IMR-90 (cell line): ENCODE data around the gene BMX. TPM values are rescaled to one million over a fixed set of nuclear protein-coding genes. Genes with fewer than 3 reads are reported as not detected.

Experiments used
- ATAC-seq: fragments of 200-7000 bp; cut with Tn5 transposase; 2 replicates; pipeline ENCODE4 v1.9.1; 2020; ENCODE audit warnings: low read depth, mild to moderate bottlenecking, moderate library complexity
- Bru-seq: library from RNA; stranded (reverse); fragments of 400-500 nt; gene quantifications from one replicate; lab custom pipeline; 2021; lab: Mats Ljungman, UMichigan
- BruChase-seq, 2 experiments: library from RNA; stranded (reverse); fragments of 400-500 nt; gene quantifications; one replicate each; lab custom pipeline; 2021; lab: Mats Ljungman, UMichigan
- BruUV-seq: library from RNA; stranded (reverse); fragments of 400-500 nt; replicated peaks from 2 replicates; lab custom pipeline; 2021; lab: Mats Ljungman, UMichigan
- CTCF ChIA-PET: fragments of 300-600 bp; formaldehyde crosslinking; extraction: SDS; loops from one replicate; lab custom pipeline; 2021; ENCODE audit warnings: antibody characterized with exemption; lab: Yijun Ruan, JAX
- POLR2A ChIA-PET: fragments of 300-600 bp; sonication (Branson Sonifier 250); formaldehyde crosslinking; loops from one replicate; lab custom pipeline; 2022; ENCODE audit warnings: antibody characterized with exemption; ENCODE audit not compliant: unreplicated experiment; lab: Charles Lee
- DNase-seq: peaks from one replicate; pipeline ENCODE4 v3.0.0; 2013
- H2AFZ ChIP-seq: replicated peaks from 2 replicates; pipeline ENCODE3; 2013; ENCODE audit warnings: low read length, mild to moderate bottlenecking; ENCODE audit not compliant: poor library complexity
- H2AK5ac ChIP-seq: 2 replicates; pipeline ENCODE4 v1.6.1; 2013; ENCODE audit warnings: low read depth, low read length, inconsistent platforms
- H2AK9ac ChIP-seq: replicated peaks from 2 replicates; pipeline ENCODE3; 2013; ENCODE audit warnings: mild to moderate bottlenecking, low read depth, low read length, moderate library complexity; ENCODE audit not compliant: poor library complexity
- H2BK120ac ChIP-seq: 2 replicates; pipeline ENCODE4 v1.6.1; 2013; ENCODE audit warnings: low read depth, low read length, inconsistent platforms
- H2BK15ac ChIP-seq: 3 replicates; pipeline ENCODE4 v1.6.1; 2013; ENCODE audit warnings: low read depth, low read length, inconsistent platforms
- H2BK20ac ChIP-seq: 2 replicates; pipeline ENCODE4 v1.6.1; 2013; ENCODE audit warnings: low read depth, mild to moderate bottlenecking, inconsistent platforms, low read length, moderate library complexity
- H2BK5ac ChIP-seq: 2 replicates; pipeline ENCODE4 v1.6.1; 2013; ENCODE audit warnings: mild to moderate bottlenecking, low read depth, low read length, inconsistent platforms; ENCODE audit not compliant: poor library complexity, severe bottlenecking
- H3K14ac ChIP-seq: replicated peaks from 2 replicates; pipeline ENCODE4 v1.6.1; 2013; ENCODE audit warnings: low read depth, low read length, inconsistent platforms
- H3K18ac ChIP-seq: 2 replicates; pipeline ENCODE4 v1.6.1; 2013; ENCODE audit warnings: low read depth, low read length, control low read depth
- H3K23ac ChIP-seq: 2 replicates; pipeline ENCODE4 v1.6.1; 2013; ENCODE audit warnings: low read depth, low read length, inconsistent platforms
- H3K27ac ChIP-seq: 2 replicates; pipeline ENCODE4 v1.5.1; 2013; ENCODE audit warnings: mild to moderate bottlenecking, control low read depth, low read length; ENCODE audit not compliant: insufficient read depth
- H3K27me3 ChIP-seq: 2 replicates; pipeline ENCODE4 v1.6.1; 2013; ENCODE audit warnings: low read length; ENCODE audit not compliant: control insufficient read depth, insufficient read depth
- H3K36me3 ChIP-seq: 2 replicates; pipeline ENCODE4 v1.6.1; 2013; ENCODE audit warnings: low read length, mixed read lengths; ENCODE audit not compliant: control insufficient read depth, insufficient read depth
- H3K4ac ChIP-seq: 2 replicates; pipeline ENCODE4 v1.6.1; 2013; ENCODE audit warnings: low read depth, low read length, inconsistent platforms
- H3K4me1 ChIP-seq: 2 replicates; pipeline ENCODE4 v1.6.1; 2013; ENCODE audit warnings: low read length, mixed read lengths; ENCODE audit not compliant: control insufficient read depth, insufficient read depth
- H3K4me2 ChIP-seq: 2 replicates; pipeline ENCODE4 v1.6.1; 2013; ENCODE audit warnings: low read depth, mild to moderate bottlenecking, control low read depth, low read length, moderate library complexity
- H3K4me3 ChIP-seq: 2 replicates; pipeline ENCODE4 v1.5.1; 2013; ENCODE audit warnings: low read depth, mild to moderate bottlenecking, control low read depth, low read length, moderate library complexity; ENCODE audit not compliant: insufficient read depth
- H3K56ac ChIP-seq: 2 replicates; pipeline ENCODE4 v1.6.1; 2013; ENCODE audit warnings: low read length, inconsistent platforms; ENCODE audit not compliant: insufficient read depth; ENCODE audit errors: extremely low read depth
- H3K79me1 ChIP-seq, 2 experiments: 2 replicates each; pipeline ENCODE4 v1.6.1; 2013; ENCODE audit warnings: low read length in 2 of 2, inconsistent platforms in 1 of 2, low read depth in 1 of 2
- H3K9ac ChIP-seq: 2 replicates; pipeline ENCODE4 v1.6.1; 2013; ENCODE audit warnings: low read depth, low read length, control low read depth
- H3K9me1 ChIP-seq: 2 replicates; pipeline ENCODE4 v1.6.1; 2013; ENCODE audit warnings: low read length, inconsistent platforms; ENCODE audit not compliant: insufficient read depth
- H3K9me3 ChIP-seq: 2 replicates; pipeline ENCODE4 v1.6.1; 2013; ENCODE audit warnings: low read length; ENCODE audit not compliant: control insufficient read depth, insufficient read depth
- H4K20me1 ChIP-seq: 2 replicates; pipeline ENCODE4 v1.6.1; 2013; ENCODE audit warnings: low read length, inconsistent platforms; ENCODE audit not compliant: insufficient read depth
- H4K5ac ChIP-seq: 2 replicates; pipeline ENCODE4 v1.6.1; 2013; ENCODE audit warnings: mild to moderate bottlenecking, low read depth, low read length, control low read depth
- H4K8ac ChIP-seq, 2 experiments: 2 replicates each; pipeline ENCODE4 v1.6.1; 2013; ENCODE audit warnings: low read depth in 2 of 2, low read length in 2 of 2, control low read depth in 1 of 2, inconsistent platforms in 1 of 2
- H4K91ac ChIP-seq: 2 replicates; pipeline ENCODE4 v1.6.1; 2013; ENCODE audit warnings: low read depth, low read length, inconsistent platforms; ENCODE audit not compliant: insufficient read depth
- BHLHE40 ChIP-seq: fragments of 150-350 bp; IDR thresholded peaks from 2 replicates; pipeline ENCODE4 v1.6.1; 2016; ENCODE audit warnings: mild to moderate bottlenecking, low read depth, low read length
- CEBPB ChIP-seq: IDR thresholded peaks from 2 replicates; pipeline ENCODE4 v1.6.1; 2012; ENCODE audit warnings: low read depth, low read length, improper control_type of control experiment
- CHD1 ChIP-seq: IDR thresholded peaks from 2 replicates; pipeline ENCODE4 v1.6.1; 2012; ENCODE audit warnings: low read depth, low read length, improper control_type of control experiment
- POLR2A ChIP-seq: IDR thresholded peaks from 2 replicates; pipeline ENCODE4 v1.6.1; 2012; ENCODE audit warnings: mild to moderate bottlenecking, low read depth, low read length
- RFX5 ChIP-seq: IDR thresholded peaks from 2 replicates; pipeline ENCODE4 v1.8.0; 2012; ENCODE audit warnings: low read depth, mild to moderate bottlenecking, low read length, moderate library complexity
- SMC3 ChIP-seq: fragments of 150-350 bp; IDR thresholded peaks from 2 replicates; pipeline ENCODE4 v1.6.1; 2016; ENCODE audit warnings: low read depth, mild to moderate bottlenecking, antibody characterized with exemption, low read length, moderate library complexity
- USF2 ChIP-seq: fragments of 150-350 bp; IDR thresholded peaks from 2 replicates; pipeline ENCODE4 v1.6.1; 2017; ENCODE audit warnings: mild to moderate bottlenecking, antibody characterized with exemption, low read length, low read depth
- WGBS, 2 experiments: methylation state at CpG; one replicate each; pipeline versions ENCODE4 v1.1.5 to v1.1.7; 2013; ENCODE audit warnings: missing lambda C conversion rate in 2 of 2; ENCODE audit not compliant: insufficient read length in 1 of 2; ENCODE audit errors: extremely low coverage in 2 of 2; 5-methylcytosine and 5-hydroxymethylcytosine counted together
- dilution Hi-C: fragments of 300-500 bp; cut with HindIII; formaldehyde crosslinking; loops from one replicate; pipeline ENCODE4 v1.14.3; 2018; ENCODE audit warnings: low sequenced_read_pairs; ENCODE audit not compliant: unreplicated experiment
- in situ Hi-C: fragments of 300-500 bp; cut with MboI; formaldehyde crosslinking; loops from 3 replicates; pipeline ENCODE4 v1.14.3; 2019; ENCODE audit warnings: low sequenced_read_pairs, inconsistent platforms, mixed read lengths
- intact Hi-C: fragments of 100-400 bp; cut with micrococcal nuclease; formaldehyde crosslinking; loops from 2 replicates; pipeline ENCODE4 v1.10.0; 2022
- long read RNA-seq: library from polyadenylated mRNA; unstranded; transcript quantifications from one replicate; pipeline ENCODE4 v2.0.0, GENCODE V29; 2021; ENCODE audit not compliant: unreplicated experiment
- polyA plus RNA-seq, 3 experiments: library from polyadenylated mRNA; depleted of rRNA; stranded (reverse); fragments of >200 nt; gene quantifications; 2 replicates each; pipeline ENCODE4 v1.2.3, GENCODE V29; 2012; ENCODE audit warnings: low replicate concordance in 1 of 3
- total RNA-seq: library from RNA; depleted of rRNA; stranded (reverse); fragments of >200 nt; gene quantifications from 2 replicates; pipeline ENCODE4 v1.2.3, GENCODE V29; 2012; rRNA removed

The BMX gene
- not detected in 2 replicates for total RNA-seq
- not detected in 2 replicates for polyA plus RNA-seq (2012; rRNA removed)
- not detected in 2 replicates for polyA plus RNA-seq (2012; cell fraction: cytosol; rRNA removed)
- not detected in 2 replicates for polyA plus RNA-seq (2012; cell fraction: nucleus; rRNA removed; ENCODE audit: low replicate concordance)
- Bru-seq, nascent RNA: not detected
- BruChase-seq, experiment 1, labeled RNA remaining after a 6-hour chase: percentile 1 among the genes with signal in this experiment
- BruChase-seq, experiment 2, labeled RNA remaining after a 2-hour chase: not detected
- long read RNA-seq: 0 reads

GRCh38 chrX:15500497-15500966, at the start of gene BMX:
Gene BMX, plus strand, starts transcription at chrX:15500807. Its CDS starts 7,547 bp downstream, at chrX:15508354.
- TF ChIP-seq CHD1 (no peak), POLR2A (no peak), RFX5 (no peak), BHLHE40 (no peak), CEBPB (no peak), SMC3 (no peak), USF2 (no peak)
- no peaks in the 10 kb centered on the region for H3K79me1 ChIP-seq
- H3K27ac ChIP-seq: no peak within 1 kb of the TSS
- no peak within 1 kb of the TSS for H4K91ac ChIP-seq
- H2BK5ac ChIP-seq: no peak within 1 kb of the TSS
- H3K9me1 ChIP-seq: no peaks in the 10 kb centered on the region
- WGBS, 2 experiments: 60% methylated on average over 2 of the region's 18 CpGs; no CpG with 5 or more reads in 1 of the 2 experiments
- dilution Hi-C loops: no loop called here
- ATAC-seq (no peak), DNase-seq (no peak)
- no peak within 1 kb of the TSS for H2AK9ac ChIP-seq
- H3K36me3 ChIP-seq: no peaks in the 10 kb centered on the region
- no TSS peak for BruUV-seq
- H4K8ac ChIP-seq: no peak within 1 kb of the TSS
- CTCF ChIA-PET: no interaction called here
- no peak within 1 kb of the TSS for H2BK15ac ChIP-seq
- H3K14ac ChIP-seq: no peak within 1 kb of the TSS
- no peak within 1 kb of the TSS for H3K18ac ChIP-seq
- H2BK120ac ChIP-seq: no peak within 1 kb of the TSS
- H3K56ac ChIP-seq: no peak within 1 kb of the TSS
- H2AK5ac ChIP-seq: no peak within 1 kb of the TSS
- no peaks in the 10 kb centered on the region for H3K9me3 ChIP-seq
- no peak within 1 kb of the TSS for H3K4me3 ChIP-seq
- H4K20me1 ChIP-seq: no peaks in the 10 kb centered on the region
- H3K27me3 ChIP-seq: peaks cover 17% of the 10 kb centered on the region
- no peak within 1 kb of the TSS for H3K4ac ChIP-seq
- no peak within 1 kb of the TSS for H3K9ac ChIP-seq
- no peak within 1 kb of the TSS for H4K5ac ChIP-seq
- no peak within 1 kb of the TSS for H3K23ac ChIP-seq
- in situ Hi-C loops: no loop called here
- intact Hi-C loops: no loop called here
- no peak within 1 kb of the TSS for H2AFZ ChIP-seq
- H2BK20ac ChIP-seq: no peak within 1 kb of the TSS
- POLR2A ChIA-PET: interaction anchor here (0.7 kb wide), 1 partner anchor 1855 kb away, joined by 3 read pairs; no protein-coding TSS in a partner anchor
- H3K4me2 ChIP-seq: no peak within 1 kb of the TSS
- no peaks in the 10 kb centered on the region for H3K4me1 ChIP-seq
